Nephron progenitor cell (in vitro differentiated cells): Measurements from ENCODE around the gene ZIC1.

Experiments
- DNase-seq: peaks from one replicate; pipeline ENCODE4 v3.0.0; 2021
- H3K27ac Mint-ChIP-seq: 2 replicates; pipeline ENCODE4 v1.8.0; 2021; ENCODE audit warnings: mild to moderate bottlenecking, moderate library complexity, mixed read lengths
- H3K27me3 Mint-ChIP-seq: 2 replicates; pipeline ENCODE4 v1.8.0; 2021; ENCODE audit warnings: mild to moderate bottlenecking, low read depth, mixed read lengths; ENCODE audit not compliant: poor library complexity
- H3K36me3 Mint-ChIP-seq: 2 replicates; pipeline ENCODE4 v1.8.0; 2021; ENCODE audit warnings: low read depth, mixed read lengths
- H3K4me1 Mint-ChIP-seq: 2 replicates; pipeline ENCODE4 v1.8.0; 2021; ENCODE audit warnings: mixed read lengths
- H3K4me3 Mint-ChIP-seq: 2 replicates; pipeline ENCODE4 v1.8.0; 2021; ENCODE audit warnings: mild to moderate bottlenecking, moderate library complexity, mixed read lengths
- H3K9me3 Mint-ChIP-seq: 2 replicates; pipeline ENCODE4 v1.8.0; 2021; ENCODE audit warnings: mild to moderate bottlenecking, moderate library complexity, mixed read lengths
- TF ChIP-seq, protein P1 (sequence below): fragments of 200-600 bp; sonication (generic); IDR thresholded peaks from 2 replicates; pipeline ENCODE4 v1.5.0; 2021; ENCODE audit warnings: antibody characterized with exemption

Gene ZIC1

GRCh38 chr3:147397155-147397874 lies 11.8 kb upstream of the ZIC1 start:
- DNase-seq, result no peak
- Mint-ChIP-seq H3K27ac (peak overlapping the region; percentile 67), H3K4me3 (peak overlapping the region; percentile 77), H3K36me3 (no peaks in the 10 kb centered on the region), H3K9me3 (no peaks in the 10 kb centered on the region), H3K4me1 (peaks cover 56% of the 10 kb centered on the region), H3K27me3 (peaks cover 99% of the 10 kb centered on the region)
- TF ChIP-seq, protein P1, sequence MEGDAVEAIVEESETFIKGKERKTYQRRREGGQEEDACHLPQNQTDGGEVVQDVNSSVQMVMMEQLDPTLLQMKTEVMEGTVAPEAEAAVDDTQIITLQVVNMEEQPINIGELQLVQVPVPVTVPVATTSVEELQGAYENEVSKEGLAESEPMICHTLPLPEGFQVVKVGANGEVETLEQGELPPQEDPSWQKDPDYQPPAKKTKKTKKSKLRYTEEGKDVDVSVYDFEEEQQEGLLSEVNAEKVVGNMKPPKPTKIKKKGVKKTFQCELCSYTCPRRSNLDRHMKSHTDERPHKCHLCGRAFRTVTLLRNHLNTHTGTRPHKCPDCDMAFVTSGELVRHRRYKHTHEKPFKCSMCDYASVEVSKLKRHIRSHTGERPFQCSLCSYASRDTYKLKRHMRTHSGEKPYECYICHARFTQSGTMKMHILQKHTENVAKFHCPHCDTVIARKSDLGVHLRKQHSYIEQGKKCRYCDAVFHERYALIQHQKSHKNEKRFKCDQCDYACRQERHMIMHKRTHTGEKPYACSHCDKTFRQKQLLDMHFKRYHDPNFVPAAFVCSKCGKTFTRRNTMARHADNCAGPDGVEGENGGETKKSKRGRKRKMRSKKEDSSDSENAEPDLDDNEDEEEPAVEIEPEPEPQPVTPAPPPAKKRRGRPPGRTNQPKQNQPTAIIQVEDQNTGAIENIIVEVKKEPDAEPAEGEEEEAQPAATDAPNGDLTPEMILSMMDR, result no peak

DNA sequence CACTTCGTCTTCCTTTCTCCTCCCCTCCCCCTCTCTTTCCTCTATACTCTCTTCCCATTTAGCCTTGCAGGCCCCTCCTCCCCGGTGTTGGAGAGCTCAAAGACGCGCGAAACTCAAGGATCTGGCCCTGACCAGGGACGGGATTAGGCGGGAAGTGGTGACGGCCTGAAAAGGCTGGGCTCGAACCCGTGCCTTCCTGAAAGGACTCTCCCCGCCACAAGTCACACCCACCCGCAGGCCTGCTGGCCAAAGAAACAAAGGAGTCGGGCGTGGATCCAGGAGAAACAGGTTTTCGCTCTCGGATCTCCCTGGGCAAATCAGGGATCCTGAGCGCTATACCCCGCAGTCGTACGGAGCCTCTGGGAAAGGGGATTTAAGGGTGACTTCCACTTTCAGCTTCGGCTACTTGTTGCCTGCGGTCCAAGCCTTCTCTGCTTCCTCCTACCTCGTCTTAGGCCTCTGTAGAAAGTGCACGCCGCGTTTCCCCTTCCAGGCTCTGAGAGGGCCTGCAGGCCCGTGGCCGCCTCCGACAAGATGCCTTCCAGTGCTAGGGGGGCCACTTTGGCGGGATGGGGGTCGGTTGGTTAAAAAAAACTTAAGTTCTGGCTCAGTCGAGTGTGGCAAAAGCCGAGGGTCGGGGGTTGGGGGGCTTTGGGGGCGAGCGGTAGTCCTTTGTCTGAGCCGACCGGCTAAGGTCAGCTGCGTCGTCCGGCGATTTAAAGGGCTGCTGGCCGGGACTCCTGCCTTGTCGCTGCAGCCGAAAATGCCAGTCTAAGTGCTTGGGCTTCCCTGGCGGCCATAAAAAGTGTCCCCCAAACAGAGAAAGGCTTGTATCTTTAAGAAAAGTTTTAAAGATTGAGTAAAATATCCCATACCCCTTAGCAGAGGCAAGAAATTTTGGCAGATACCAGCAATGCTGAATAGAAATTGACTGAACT lies 11.0 kb upstream of the ZIC1 start:
- no peak overlapping the region for H3K27ac Mint-ChIP-seq
- no peaks in the 10 kb centered on the region for H3K36me3 Mint-ChIP-seq
- TF ChIP-seq, protein P1, result no peak
- peaks cover 47% of the 10 kb centered on the region for H3K4me1 Mint-ChIP-seq
- H3K9me3 Mint-ChIP-seq, result no peaks in the 10 kb centered on the region
- no peak for DNase-seq
- peaks cover 99% of the 10 kb centered on the region for H3K27me3 Mint-ChIP-seq
- peak overlapping the region; percentile 77 for H3K4me3 Mint-ChIP-seq

DNA sequence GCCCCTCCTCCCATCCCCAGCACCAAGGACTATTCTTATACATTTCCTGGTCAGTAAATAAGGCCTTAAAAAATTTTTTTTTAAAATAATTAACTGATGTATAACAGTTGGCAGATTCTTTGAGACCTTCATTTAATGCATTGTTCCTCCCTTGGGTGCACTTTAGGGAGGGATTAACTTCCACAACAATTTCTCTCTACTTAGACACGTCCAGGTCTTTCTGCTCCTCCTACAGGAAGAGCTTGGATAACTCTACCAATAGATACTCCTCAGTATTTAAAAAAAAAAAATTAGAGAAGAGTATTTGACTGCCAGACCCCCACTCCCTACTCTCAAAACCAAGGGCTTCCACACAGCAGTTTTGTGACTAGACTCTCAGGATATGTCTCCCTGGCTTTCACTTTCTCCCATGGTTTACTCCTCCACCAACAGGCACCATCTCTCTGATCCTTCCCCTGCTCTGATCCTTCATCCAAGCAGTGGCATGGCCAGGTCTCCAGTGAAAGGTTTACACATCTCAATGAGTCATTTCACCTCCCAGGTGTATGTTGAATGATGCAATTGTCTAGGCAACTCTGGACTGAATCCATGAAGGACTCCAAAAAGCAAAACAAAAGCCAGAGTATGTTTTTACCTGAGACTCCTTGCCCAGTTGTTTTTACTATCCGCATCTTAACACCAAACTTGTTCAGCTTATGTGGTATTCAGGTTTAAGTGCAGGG lies 10.2 kb upstream of the ZIC1 start:
- Mint-ChIP-seq H3K9me3 (no peaks in the 10 kb centered on the region), H3K36me3 (no peaks in the 10 kb centered on the region), H3K27me3 (peaks cover 99% of the 10 kb centered on the region), H3K4me3 (peak overlapping the region; percentile 77), H3K27ac (no peak overlapping the region), H3K4me1 (peaks cover 50% of the 10 kb centered on the region)
- no peak for DNase-seq
- TF ChIP-seq, protein P1, result no peak

- peaks cover 99% of the 10 kb centered on the region for H3K27me3 Mint-ChIP-seq
- H3K4me3 Mint-ChIP-seq, result no peak overlapping the region
- H3K4me1 Mint-ChIP-seq, result peaks cover 50% of the 10 kb centered on the region
- no peak for DNase-seq
- H3K27ac Mint-ChIP-seq, result no peak overlapping the region
- no peaks in the 10 kb centered on the region for H3K9me3 Mint-ChIP-seq
- no peaks in the 10 kb centered on the region for H3K36me3 Mint-ChIP-seq
- TF ChIP-seq, protein P1, result no peak
These were observed 9.1 kb upstream of the ZIC1 start for GRCh38 chr3:147400111-147400510.

- Mint-ChIP-seq H3K9me3 (no peaks in the 10 kb centered on the region), H3K27ac (no peak overlapping the region), H3K4me3 (no peak overlapping the region), H3K36me3 (no peaks in the 10 kb centered on the region), H3K27me3 (peaks cover 99% of the 10 kb centered on the region), H3K4me1 (peaks cover 48% of the 10 kb centered on the region)
- DNase-seq, result no peak
- TF ChIP-seq, protein P1, result no peak
These were observed 8.2 kb upstream of the ZIC1 start for GRCh38 chr3:147400999-147401398.
